ENCODE data around the gene RUFY4. TPM values are rescaled to one million over a fixed set of nuclear protein-coding genes. Genes with fewer than 3 reads are reported as not detected.
"Not testable (repeated sequence)": the region's sequence is repeated elsewhere in the genome, so short reads cannot be mapped to it uniquely, and the experiment has no call there.

RUFY4 gene, protein sequence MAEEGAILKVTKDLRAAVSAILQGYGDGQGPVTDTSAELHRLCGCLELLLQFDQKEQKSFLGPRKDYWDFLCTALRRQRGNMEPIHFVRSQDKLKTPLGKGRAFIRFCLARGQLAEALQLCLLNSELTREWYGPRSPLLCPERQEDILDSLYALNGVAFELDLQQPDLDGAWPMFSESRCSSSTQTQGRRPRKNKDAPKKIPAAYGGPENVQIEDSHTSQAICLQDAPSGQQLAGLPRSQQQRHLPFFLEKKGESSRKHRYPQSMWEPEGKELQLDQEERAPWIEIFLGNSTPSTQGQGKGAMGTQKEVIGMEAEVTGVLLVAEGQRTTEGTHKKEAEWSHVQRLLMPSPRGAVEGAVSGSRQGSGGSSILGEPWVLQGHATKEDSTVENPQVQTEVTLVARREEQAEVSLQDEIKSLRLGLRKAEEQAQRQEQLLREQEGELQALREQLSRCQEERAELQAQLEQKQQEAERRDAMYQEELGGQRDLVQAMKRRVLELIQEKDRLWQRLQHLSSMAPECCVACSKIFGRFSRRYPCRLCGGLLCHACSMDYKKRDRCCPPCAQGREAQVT
- total RNA-seq: not detected
- long read RNA-seq, partial matches to known transcripts: 8 of 11 reads
- long read RNA-seq, other reads (novel, unspliced or antisense): 3 of 11 reads

DNA sequence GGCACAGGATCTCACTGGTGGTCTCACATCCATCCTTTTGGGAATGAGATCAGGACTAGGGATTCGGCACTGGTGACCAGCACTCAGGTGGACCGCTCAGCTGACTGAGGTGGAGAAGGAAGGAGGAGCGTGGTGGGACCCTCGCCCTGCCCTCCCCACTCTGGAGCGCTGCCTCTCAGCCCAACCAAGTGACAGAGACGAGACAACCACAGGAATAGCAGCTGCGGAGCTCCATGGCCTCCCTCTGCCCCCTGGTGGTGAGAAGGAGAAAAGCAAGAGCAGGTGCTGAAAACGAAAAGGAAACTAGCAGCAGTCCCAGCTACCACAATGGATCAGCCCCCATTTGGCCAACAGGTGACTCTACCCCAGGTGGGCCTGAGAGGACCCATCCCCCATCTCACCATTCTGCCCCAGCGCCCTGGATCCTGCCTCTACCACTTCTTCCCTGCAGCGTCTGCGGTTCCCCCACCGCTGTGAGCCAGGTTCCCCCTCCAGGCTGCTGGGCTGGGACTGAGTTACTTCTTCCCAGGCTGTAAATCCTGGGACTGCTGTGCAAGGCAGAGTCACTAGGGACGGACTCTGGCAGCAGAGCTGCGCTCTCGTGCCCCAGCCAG is at the start of gene RUFY4:
RUFY4 (plus strand) TSS at position 533 of the 614 bp plus-strand sequence. CDS start 1,353 bp downstream, outside the sequence.
- H3K27me3 ChIP-seq (ENCODE audit: low read depth); H3K36me3 ChIP-seq; H3K27ac ChIP-seq; intact Hi-C loops (cut with DNase I); H3K9me3 ChIP-seq; H3K4me1 ChIP-seq: not testable (repeated sequence)
- DNase-seq: peak; percentile 69
- peak within 1 kb of the TSS; percentile 42 for H3K4me3 ChIP-seq
- peak; percentile 80 for TF ChIP-seq CTCF (IDR thresholded peaks at IDR 0.05)
- peak; percentile 80 to 85 for ATAC-seq

DNA sequence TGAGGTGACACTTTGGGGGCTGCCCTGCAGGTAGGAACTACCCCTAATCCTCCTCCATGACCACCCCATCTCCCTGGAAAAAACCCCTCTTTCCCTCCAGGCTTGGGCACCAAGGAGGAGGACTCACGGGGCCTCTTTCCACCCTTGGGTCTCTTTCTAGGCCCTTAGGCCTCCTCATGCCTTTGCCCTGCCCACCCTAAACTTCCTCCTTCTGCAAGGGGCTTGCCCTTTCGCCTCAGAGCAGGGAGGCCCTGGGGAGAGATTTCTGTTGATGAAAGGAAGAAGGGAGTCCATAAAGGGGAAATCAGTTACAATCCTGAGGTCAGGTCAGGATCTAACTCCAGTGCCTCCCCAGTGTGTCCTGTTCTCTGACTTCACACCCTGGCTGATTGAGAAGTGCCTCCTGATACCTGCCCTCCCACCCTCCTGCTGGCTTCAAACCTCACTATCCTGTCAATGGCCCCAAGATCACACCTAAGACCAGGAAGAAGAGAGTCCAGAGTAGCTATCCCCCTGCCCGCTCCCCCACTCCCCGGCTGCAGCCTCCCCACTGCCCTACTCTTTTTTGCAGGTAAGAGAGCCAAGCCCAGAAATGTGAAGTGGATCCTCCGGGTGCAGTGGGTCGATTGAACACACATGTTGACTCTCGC is 49.5 kb upstream of the RUFY4 start:
- Histone ChIP-seq H3K27me3 (ENCODE audit: low read depth) (no peaks in the 10 kb centered on the region), H3K9me3 (no peaks in the 10 kb centered on the region), H3K36me3 (no peaks in the 10 kb centered on the region), H3K4me1 (no peaks in the 10 kb centered on the region), H3K4me3 (no peak overlapping the region), H3K27ac (no peak overlapping the region)
- ATAC-seq (no peak), DNase-seq (no peak)
- intact Hi-C loops (cut with DNase I): no loop called here
- TF ChIP-seq CTCF (IDR thresholded peaks at IDR 0.05): no peak

DNA sequence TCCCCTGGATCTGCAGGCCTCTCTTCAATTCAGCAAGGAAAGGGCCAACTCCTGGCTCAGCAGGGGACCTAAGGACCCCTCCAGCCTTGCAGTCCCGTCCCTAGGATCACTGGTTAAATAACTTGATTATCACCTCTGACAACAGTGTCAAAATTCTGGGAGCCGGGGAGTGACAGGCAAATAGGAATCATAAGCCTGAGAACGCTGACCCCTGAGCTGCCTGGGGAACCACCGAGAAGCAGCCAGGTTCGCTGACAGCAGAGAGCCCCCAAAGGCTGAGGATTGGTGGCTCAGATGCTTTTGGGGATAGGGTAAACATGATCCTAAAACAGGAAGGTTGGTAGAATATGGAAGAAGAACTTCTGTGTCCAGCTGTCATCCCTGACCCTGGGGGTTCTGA is 48.8 kb upstream of the RUFY4 start:
- no peaks in the 10 kb centered on the region for H3K9me3 ChIP-seq
- no peak for ATAC-seq
- no peaks in the 10 kb centered on the region for H3K36me3 ChIP-seq
- TF ChIP-seq CTCF (IDR thresholded peaks at IDR 0.05): no peak
- H3K27ac ChIP-seq: no peak overlapping the region
- no peaks in the 10 kb centered on the region for H3K27me3 ChIP-seq (ENCODE audit: low read depth)
- intact Hi-C loops (cut with DNase I): no loop called here
- no peaks in the 10 kb centered on the region for H3K4me1 ChIP-seq
- H3K4me3 ChIP-seq: no peak overlapping the region
- no peak for DNase-seq

DNA sequence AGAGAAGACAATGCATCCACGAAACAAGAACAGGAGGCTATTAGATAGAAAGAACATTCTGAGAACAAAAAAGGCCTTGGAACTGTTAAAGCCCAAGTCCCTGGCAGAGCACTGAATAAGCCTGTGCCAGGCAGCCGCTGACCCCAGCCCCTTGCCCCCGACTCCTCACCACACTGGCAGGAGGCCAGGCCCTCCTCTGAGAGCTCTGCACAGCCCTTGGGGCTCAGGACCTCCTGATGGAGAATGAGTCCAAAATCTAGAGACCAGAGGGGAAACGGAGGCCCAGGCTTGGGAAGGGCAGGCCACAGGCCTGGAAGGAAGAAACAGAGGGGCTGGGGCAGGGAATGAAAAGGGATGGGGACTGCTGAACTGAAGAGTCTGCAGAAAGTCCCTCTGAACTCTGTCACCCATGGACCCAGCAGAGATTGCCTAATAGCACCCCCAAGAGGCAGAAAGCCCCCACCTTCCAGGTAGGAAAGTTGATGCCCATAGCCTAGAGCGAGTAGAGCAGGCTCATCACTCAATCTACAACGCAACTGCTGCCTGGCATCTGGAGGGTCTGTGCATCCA is 48.0 kb upstream of the RUFY4 start:
- H3K36me3 ChIP-seq: no peaks in the 10 kb centered on the region
- no peak for TF ChIP-seq CTCF (IDR thresholded peaks at IDR 0.05)
- H3K27ac ChIP-seq: no peak overlapping the region
- no peak overlapping the region for H3K4me3 ChIP-seq
- ATAC-seq: no peak
- no peaks in the 10 kb centered on the region for H3K9me3 ChIP-seq
- intact Hi-C loops (cut with DNase I): no loop called here
- no peak for DNase-seq
- H3K4me1 ChIP-seq: no peaks in the 10 kb centered on the region
- H3K27me3 ChIP-seq (ENCODE audit: low read depth): no peaks in the 10 kb centered on the region

DNA sequence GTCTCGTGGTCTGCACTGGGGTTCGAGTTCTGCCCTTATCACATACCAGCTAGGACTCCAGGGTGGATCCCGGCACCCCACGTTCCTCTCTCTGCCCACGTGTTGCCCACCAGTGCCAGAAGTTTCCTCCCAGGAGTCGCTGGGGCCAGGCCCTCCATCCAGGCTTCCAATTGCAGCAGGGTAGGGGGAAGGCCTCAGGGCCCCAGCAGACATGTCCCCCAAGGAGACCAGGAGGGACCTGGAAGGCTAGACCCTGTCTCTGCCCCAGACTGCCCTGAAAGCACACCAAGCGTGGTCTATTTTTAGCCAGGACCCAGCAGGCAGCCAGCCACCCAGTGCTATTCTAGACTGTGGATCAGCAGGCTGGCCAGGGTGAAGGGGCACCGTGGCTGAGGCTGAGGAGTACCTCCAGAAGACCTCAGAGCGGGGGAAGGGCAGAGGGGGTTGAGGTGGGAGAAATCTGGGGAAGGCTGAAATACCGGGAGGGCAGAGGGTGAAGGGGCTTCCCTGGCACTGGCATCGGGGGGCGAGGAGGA is 47.4 kb upstream of the RUFY4 start:
- Histone ChIP-seq H3K4me3 (no peak overlapping the region), H3K9me3 (no peaks in the 10 kb centered on the region), H3K4me1 (no peaks in the 10 kb centered on the region), H3K27ac (no peak overlapping the region), H3K36me3 (no peaks in the 10 kb centered on the region), H3K27me3 (ENCODE audit: low read depth) (no peaks in the 10 kb centered on the region)
- intact Hi-C loops (cut with DNase I): no loop called here
- no peak for TF ChIP-seq CTCF (IDR thresholded peaks at IDR 0.05)
- no peak for ATAC-seq
- DNase-seq: no peak

Measured in lower lobe of right lung (tissue), 2 donors.